Ovary (tissue), 9 donors: ENCODE measurements around the gene PLSCR1. TPM values are rescaled to one million over a fixed set of nuclear protein-coding genes. Genes with fewer than 3 reads are reported as not detected.

Experiments used
- DNase-seq, 5 donors: peaks; one replicate each; pipeline ENCODE4 v3.0.0-alpha.2; 2019 to 2020
- H3K27ac ChIP-seq, 2 donors: fragments of 200-600 bp; one replicate each; pipeline versions ENCODE4 v1.5.1 to v1.8.0; 2019 to 2022
- H3K27me3 ChIP-seq: fragments of 200-600 bp; one replicate; pipeline ENCODE4 v1.8.0; 2022
- H3K36me3 ChIP-seq: fragments of 200-600 bp; sonication (generic); one replicate; pipeline ENCODE4 v1.5.1; 2019
- H3K4me1 ChIP-seq: one replicate; pipeline ENCODE4 v1.8.1; 2013; ENCODE audit warnings: mild to moderate bottlenecking, moderate library complexity; ENCODE audit not compliant: insufficient read depth
- H3K4me3 ChIP-seq: fragments of 200-600 bp; sonication (generic); one replicate; pipeline ENCODE4 v1.5.1; 2017
- H3K9me3 ChIP-seq, 2 donors: fragments of 200-600 bp in 1 of 2; sonication (generic) in 1 of 2; one replicate each; pipeline versions ENCODE4 v1.5.1 to v1.8.1; 2013 to 2019; ENCODE audit warnings: mild to moderate bottlenecking in 1 of 2, moderate library complexity in 1 of 2
- CTCF ChIP-seq, 3 donors: fragments of 450-650 bp in 2 of 3; fragments of 200-600 bp in 1 of 3; IDR thresholded peaks; one replicate each; pipeline versions ENCODE4 v1.5.1 to v1.8.0; 2016 to 2022; ENCODE audit warnings: antibody characterized with exemption in 3 of 3, mild to moderate bottlenecking in 1 of 3
- EP300 ChIP-seq: sonication (generic); formaldehyde crosslinking; IDR thresholded peaks from one replicate; pipeline ENCODE4 v1.6.1; 2017; ENCODE audit warnings: antibody characterized with exemption
- POLR2A ChIP-seq: fragments of 450-650 bp; IDR thresholded peaks from one replicate; pipeline ENCODE4 v1.6.1; 2017; ENCODE audit warnings: antibody characterized with exemption, mild to moderate bottlenecking, moderate library complexity
- WGBS, 3 donors: extraction: QIAGEN DNeasy Blood & Tissue Kit in 1 of 3; methylation state at CpG; one replicate each; pipeline versions ENCODE4 v1.1.5 to v1.1.7; 2013 to 2017; 5-methylcytosine and 5-hydroxymethylcytosine counted together
- intact Hi-C, 4 donors: fragments of 100-400 bp; cut with DNase I; formaldehyde crosslinking; loops; one replicate each; pipeline versions ENCODE4 v1.11.0 to v1.15.1; 2022 to 2023
- polyA plus RNA-seq, 2 donors: library from polyadenylated mRNA; stranded (reverse); fragments of 200-250 nt in 1 of 2; fragments of 350-450 nt in 1 of 2; fragmentation: Illumina TruSeq in 1 of 2; extraction: RNeasy Lipid Tissue Mini Kit (QIAGEN cat#74804) in 1 of 2; gene quantifications; one replicate each; pipeline ENCODE4 v1.2.3, GENCODE V29; 2013 to 2014
- total RNA-seq, 7 donors: library from RNA; depleted of rRNA in 2 of 7; stranded (reverse); fragments of >200 nt in 2 of 7; fragmentation: NEBNext Ultra II Directional in 3 of 7; extraction: Animal tissue kit (Norgen Biotek cat#: 25700) in 3 of 7; gene quantifications; one replicate each; pipeline versions ENCODE4 v1.1.0 to v1.2.4, GENCODE V29; 2016 to 2023
- donor health status: DM: no; HTN: no; CAD: no; lungs with moderate emphysema.
- donor health status: DM: no; HTN: no; CAD: no.
- donor health status: Bipolar disorder and iron deficiency.
- donor health status: DM: yes; HTN: yes; CAD: no.
- donor health status: DM: no; HTN: no; CAD: no.
- donor health status: DM: yes; HTN: yes; CAD: no.

PLSCR1 gene
- total and polyA plus RNA-seq, 9 donors, result 56.6 to 156 (median 109) TPM

- Histone ChIP-seq H3K9me3 (no peaks in the 10 kb centered on the region), H3K4me1 (peaks cover 2% of the 10 kb centered on the region), H3K4me3 (no peak overlapping the region), H3K36me3 (no peaks in the 10 kb centered on the region), H3K27me3 (no peaks in the 10 kb centered on the region), H3K27ac (no peak overlapping the region)
- intact Hi-C loops, result no loop called here
- WGBS, 3 donors, result 82 to 91% (median 90%) methylated on average over 4 of the region's 4 CpGs
- TF ChIP-seq POLR2A, result no peak
- no peak for TF ChIP-seq CTCF (IDR thresholded peaks at IDR 0.05)
- no peak for TF ChIP-seq EP300
- no peak for DNase-seq
Observed at GRCh38 chr3:146517684-146518435, 26.5 kb downstream of the PLSCR1 start.

GRCh38 chr3:146513386-146514051 lies 30.9 kb downstream of the PLSCR1 start:
- no peak overlapping the region for H3K27ac ChIP-seq
- DNase-seq, result no peak
- no peaks in the 10 kb centered on the region for H3K9me3 ChIP-seq
- 56 to 65% (median 61%) methylated on average over 2 of the region's 2 CpGs for WGBS, 3 donors
- TF ChIP-seq POLR2A (no peak), EP300 (no peak), CTCF (IDR thresholded peaks at IDR 0.05) (no peak)
- H3K4me1 ChIP-seq, result peaks cover 2% of the 10 kb centered on the region
- no peak overlapping the region for H3K4me3 ChIP-seq
- no peaks in the 10 kb centered on the region for H3K36me3 ChIP-seq
- intact Hi-C loops, result no loop called here
- H3K27me3 ChIP-seq, result no peaks in the 10 kb centered on the region

GRCh38 chr3:146511402-146512134 lies 32.8 kb downstream of the PLSCR1 start:
- Histone ChIP-seq H3K4me3 (no peak overlapping the region), H3K27me3 (no peaks in the 10 kb centered on the region), H3K27ac (no peak overlapping the region), H3K9me3 (no peaks in the 10 kb centered on the region), H3K36me3 (no peaks in the 10 kb centered on the region), H3K4me1 (peaks cover 2% of the 10 kb centered on the region)
- 77 to 86% (median 82%) methylated on average over 3 of the region's 3 CpGs for WGBS, 3 donors
- intact Hi-C loops, result no loop called here
- DNase-seq, result no peak
- TF ChIP-seq POLR2A (no peak), EP300 (no peak), CTCF (IDR thresholded peaks at IDR 0.05) (no peak)

GRCh38 chr3:146507331-146508120 lies 36.9 kb downstream of the PLSCR1 start:
- WGBS, 3 donors, result 92 to 94% (median 93%) methylated on average over 1 of the region's 1 CpG
- H3K36me3 ChIP-seq, result no peaks in the 10 kb centered on the region
- TF ChIP-seq POLR2A (no peak), EP300 (no peak), CTCF (IDR thresholded peaks at IDR 0.05) (no peak)
- no peak overlapping the region for H3K27ac ChIP-seq
- no peaks in the 10 kb centered on the region for H3K27me3 ChIP-seq
- no peak for DNase-seq
- no peaks in the 10 kb centered on the region for H3K4me1 ChIP-seq
- H3K4me3 ChIP-seq, result no peak overlapping the region
- intact Hi-C loops, result no loop called here
- no peaks in the 10 kb centered on the region for H3K9me3 ChIP-seq
